ENCODE results near the gene AVPI1. TPM values are rescaled to one million over a fixed set of nuclear protein-coding genes. Genes with fewer than 3 reads are reported as not detected.
A peak's percentile ranks its signal among the peaks of the same experiment; 100 is the strongest.

Gene AVPI1
- total RNA-seq, 3 donors from 2014 or later = 23.7 to 34.1 (median 31.4) TPM

- ATAC-seq (peak; percentile 15), DNase-seq (no peak)
- Histone ChIP-seq H3K4me3 (no peak overlapping the region), H3K36me3 (ENCODE audit: low read depth) (no peaks in the 10 kb centered on the region), H3K4me1 (ENCODE audit: low read depth) (no peaks in the 10 kb centered on the region), H3K9me3 (no peaks in the 10 kb centered on the region)
- intact Hi-C loops (cut with DNase I, micrococcal nuclease) = no loop called here
- TF ChIP-seq CTCF (IDR thresholded peaks at IDR 0.05) = no peak
These were observed 13.1 kb downstream of the AVPI1 start for GRCh38 chr10:97673736-97674525.

- no peaks in the 10 kb centered on the region for H3K9me3 ChIP-seq
- intact Hi-C loops (cut with DNase I, micrococcal nuclease) = no loop called here
- ATAC-seq (no peak), DNase-seq (no peak)
- no peaks in the 10 kb centered on the region for H3K4me1 ChIP-seq (ENCODE audit: low read depth)
- no peak overlapping the region for H3K4me3 ChIP-seq
- no peaks in the 10 kb centered on the region for H3K36me3 ChIP-seq (ENCODE audit: low read depth)
- TF ChIP-seq CTCF (IDR thresholded peaks at IDR 0.05) = no peak
These were observed 17.5 kb downstream of the AVPI1 start for GRCh38 chr10:97669571-97669970.

- no peak for DNase-seq
- intact Hi-C loops (cut with DNase I, micrococcal nuclease) = no loop called here
- Histone ChIP-seq H3K4me3 (no peak overlapping the region), H3K9me3 (no peaks in the 10 kb centered on the region), H3K4me1 (ENCODE audit: low read depth) (no peaks in the 10 kb centered on the region), H3K36me3 (ENCODE audit: low read depth) (no peaks in the 10 kb centered on the region)
- no peak for TF ChIP-seq CTCF (IDR thresholded peaks at IDR 0.05)
- no peak for ATAC-seq
These were observed 19.6 kb downstream of the AVPI1 start for GRCh38 chr10:97667463-97667862.

- intact Hi-C loops (cut with DNase I, micrococcal nuclease) = no loop called here
- no peak overlapping the region for H3K4me3 ChIP-seq
- no peaks in the 10 kb centered on the region for H3K9me3 ChIP-seq
- ATAC-seq = no peak
- no peaks in the 10 kb centered on the region for H3K4me1 ChIP-seq (ENCODE audit: low read depth)
- no peak for DNase-seq
- TF ChIP-seq CTCF (IDR thresholded peaks at IDR 0.05) = no peak
- no peaks in the 10 kb centered on the region for H3K36me3 ChIP-seq (ENCODE audit: low read depth)
These were observed 20.0 kb downstream of the AVPI1 start for GRCh38 chr10:97666992-97667391.

- DNase-seq (peak in 1 of 3 donors; percentile 51), ATAC-seq (peak; percentile 93)
- TF ChIP-seq CTCF (IDR thresholded peaks at IDR 0.05) = no peak
- Histone ChIP-seq H3K9me3 (no peaks in the 10 kb centered on the region), H3K36me3 (ENCODE audit: low read depth) (no peaks in the 10 kb centered on the region), H3K4me3 (no peak overlapping the region), H3K4me1 (ENCODE audit: low read depth) (no peaks in the 10 kb centered on the region)
- intact Hi-C loops (cut with DNase I, micrococcal nuclease) = no loop called here
These were observed 22.7 kb downstream of the AVPI1 start for GRCh38 chr10:97664282-97664850.

Measured in mucosa of descending colon (tissue), 3 donors.